A673 (cell line): ENCODE results near the gene PCDHGA12. TPM values are rescaled to one million over a fixed set of nuclear protein-coding genes. Genes with fewer than 3 reads are reported as not detected.
"Not testable (repeated sequence)": the region's sequence is repeated elsewhere in the genome, so short reads cannot be mapped to it uniquely, and the experiment has no call there.

Experiments used
- BruUV-seq: library from RNA; stranded (reverse); fragments of 400-500 nt; replicated peaks from 2 replicates; lab custom pipeline; 2021; lab: Mats Ljungman, UMichigan
- CTCF ChIA-PET: fragments of 300-600 bp; sonication (Branson Sonifier 250); formaldehyde crosslinking; loops from one replicate; lab custom pipeline; 2022; ENCODE audit warnings: antibody characterized with exemption; lab: Charles Lee
- POLR2A ChIA-PET: fragments of 300-600 bp; sonication (Branson Sonifier 250); formaldehyde crosslinking; loops from one replicate; lab custom pipeline; 2022; ENCODE audit warnings: antibody characterized with exemption; ENCODE audit not compliant: low non-redundant PET; lab: Charles Lee
- DNase-seq: peaks from one replicate; pipeline ENCODE4 v3.0.0-alpha.2; 2015; ENCODE audit warnings: low spot score
- H3K27ac ChIP-seq: fragments of 200-600 bp; sonication (generic); 2 replicates; pipeline ENCODE4 v1.5.1; 2016; ENCODE audit warnings: mixed run types, low read depth, mild to moderate bottlenecking, mixed read lengths, antibody characterized with exemption, low read length; ENCODE audit not compliant: poor library complexity, severe bottlenecking
- H3K27me3 ChIP-seq: fragments of 200-600 bp; sonication (generic); replicated peaks from 2 replicates; pipeline ENCODE4 v1.6.1; 2017; ENCODE audit warnings: mixed run types, low read depth, mild to moderate bottlenecking, mixed read lengths, antibody characterized with exemption, low read length; ENCODE audit not compliant: insufficient read depth, poor library complexity
- H3K36me3 ChIP-seq: fragments of 200-600 bp; sonication (generic); 2 replicates; pipeline ENCODE4 v1.6.1; 2016; ENCODE audit warnings: mixed run types, mild to moderate bottlenecking, mixed read lengths, antibody characterized with exemption, low read length; ENCODE audit not compliant: insufficient read depth, poor library complexity, severe bottlenecking
- H3K4me1 ChIP-seq: fragments of 200-600 bp; sonication (generic); 2 replicates; pipeline ENCODE4 v1.6.1; 2017; ENCODE audit warnings: mixed run types, mild to moderate bottlenecking, mixed read lengths, antibody characterized with exemption, low read length; ENCODE audit not compliant: insufficient read depth, poor library complexity, severe bottlenecking
- H3K4me3 ChIP-seq: fragments of 200-600 bp; sonication (generic); 2 replicates; pipeline ENCODE4 v1.5.1; 2016; ENCODE audit warnings: low read depth, mixed run types, mild to moderate bottlenecking, mixed read lengths, low read length; ENCODE audit not compliant: poor library complexity, severe bottlenecking
- H3K9me3 ChIP-seq: fragments of 200-600 bp; sonication (generic); 2 replicates; pipeline ENCODE4 v1.6.1; 2016; ENCODE audit warnings: mixed run types, low read depth, mild to moderate bottlenecking, mixed read lengths, antibody characterized with exemption, low read length; ENCODE audit not compliant: poor library complexity, severe bottlenecking
- CTCF ChIP-seq: fragments of 300-800, 200-600 bp; sonication (generic); conservative IDR thresholded peaks from 2 replicates; pipeline ENCODE4 v1.5.1; 2017; ENCODE audit warnings: low read depth, mild to moderate bottlenecking, antibody characterized with exemption, low read length, moderate library complexity, mixed read lengths
- EZH2 ChIP-seq: fragments of 200-600 bp; sonication (generic); IDR thresholded peaks from 2 replicates; pipeline ENCODE4 v1.6.1; 2017; ENCODE audit warnings: borderline replicate concordance, low read depth, mild to moderate bottlenecking, mixed read lengths, antibody characterized with exemption, low read length; ENCODE audit not compliant: poor library complexity, severe bottlenecking
- intact Hi-C: fragments of 100-400 bp; cut with micrococcal nuclease; formaldehyde crosslinking; loops from one replicate; pipeline ENCODE4 v1.10.0; 2022; ENCODE audit not compliant: unreplicated experiment
- total RNA-seq: library from RNA; stranded (reverse); gene quantifications from 2 replicates; pipeline ENCODE4 v1.2.3, GENCODE V29; 2021

Gene PCDHGA12
- total RNA-seq, 1 experiment from 2014 or later: 3.5 TPM

GRCh38 chr5:141402553-141403243 is 27.6 kb upstream of the PCDHGA12 start, which contains the start of gene PCDHGA9:
Gene PCDHGA9, plus strand, starts transcription at chr5:141402778. Its CDS starts 175 bp downstream, at chr5:141402953.
- POLR2A ChIA-PET: no interaction called here
- Histone ChIP-seq H3K36me3 (peaks cover 44% of the 10 kb centered on the region), H3K27ac (no peak within 1 kb of the TSS), H3K27me3 (no peaks in the 10 kb centered on the region), H3K4me3 (no peak within 1 kb of the TSS), H3K9me3 (peaks cover 81% of the 10 kb centered on the region), H3K4me1 (no peaks in the 10 kb centered on the region)
- intact Hi-C loops: no loop called here
- BruUV-seq: no TSS peak
- no peak for TF ChIP-seq EZH2
- TF ChIP-seq CTCF: peak; percentile 28; the same call in 1 of the 2 replicates
- peak; percentile 25 for DNase-seq
- CTCF ChIA-PET: no interaction called here

- CTCF ChIA-PET: no interaction called here
- POLR2A ChIA-PET: no interaction called here
- intact Hi-C loops: no loop called here
- no peaks in the 10 kb centered on the region for H3K27me3 ChIP-seq
- H3K4me1 ChIP-seq: no peaks in the 10 kb centered on the region
- no peak overlapping the region for H3K27ac ChIP-seq
- no TSS peak for BruUV-seq
- no peak overlapping the region for H3K4me3 ChIP-seq
- no peak for DNase-seq
- TF ChIP-seq CTCF (no peak), EZH2 (no peak)
- peaks cover 83% of the 10 kb centered on the region for H3K9me3 ChIP-seq
- H3K36me3 ChIP-seq: peaks cover 45% of the 10 kb centered on the region
Measured at GRCh38 chr5:141403387-141403786, 26.9 kb upstream of the PCDHGA12 start.

- H3K4me3 ChIP-seq, H3K4me1 ChIP-seq, intact Hi-C loops, DNase-seq, CTCF ChIA-PET, H3K27me3 ChIP-seq, POLR2A ChIA-PET, H3K27ac ChIP-seq, BruUV-seq: not testable (repeated sequence)
- peaks cover 48% of the 10 kb centered on the region for H3K36me3 ChIP-seq
- H3K9me3 ChIP-seq: peaks cover 81% of the 10 kb centered on the region
Measured at GRCh38 chr5:141407790-141408505, 22.4 kb upstream of the PCDHGA12 start, which contains the start of gene PCDHGB6. Gene PCDHGB6, plus strand, starts transcription at chr5:141408021. Its CDS starts 182 bp downstream, at chr5:141408203.
